HG03520 (cell line): ENCODE measurements around the gene BRCA2.
A peak's percentile ranks its signal among the peaks of the same experiment; 100 is the strongest.
"Not testable (repeated sequence)": the region's sequence is repeated elsewhere in the genome, so short reads cannot be mapped to it uniquely, and the experiment has no call there.

Experiments used
- ATAC-seq: cut with Tn5 transposase; IDR thresholded peaks from one replicate; pipeline ENCODE4 v1.9.1; 2021; ENCODE audit warnings: mild to moderate bottlenecking, moderate library complexity; ENCODE audit not compliant: unreplicated experiment

The BRCA2 gene

DNA sequence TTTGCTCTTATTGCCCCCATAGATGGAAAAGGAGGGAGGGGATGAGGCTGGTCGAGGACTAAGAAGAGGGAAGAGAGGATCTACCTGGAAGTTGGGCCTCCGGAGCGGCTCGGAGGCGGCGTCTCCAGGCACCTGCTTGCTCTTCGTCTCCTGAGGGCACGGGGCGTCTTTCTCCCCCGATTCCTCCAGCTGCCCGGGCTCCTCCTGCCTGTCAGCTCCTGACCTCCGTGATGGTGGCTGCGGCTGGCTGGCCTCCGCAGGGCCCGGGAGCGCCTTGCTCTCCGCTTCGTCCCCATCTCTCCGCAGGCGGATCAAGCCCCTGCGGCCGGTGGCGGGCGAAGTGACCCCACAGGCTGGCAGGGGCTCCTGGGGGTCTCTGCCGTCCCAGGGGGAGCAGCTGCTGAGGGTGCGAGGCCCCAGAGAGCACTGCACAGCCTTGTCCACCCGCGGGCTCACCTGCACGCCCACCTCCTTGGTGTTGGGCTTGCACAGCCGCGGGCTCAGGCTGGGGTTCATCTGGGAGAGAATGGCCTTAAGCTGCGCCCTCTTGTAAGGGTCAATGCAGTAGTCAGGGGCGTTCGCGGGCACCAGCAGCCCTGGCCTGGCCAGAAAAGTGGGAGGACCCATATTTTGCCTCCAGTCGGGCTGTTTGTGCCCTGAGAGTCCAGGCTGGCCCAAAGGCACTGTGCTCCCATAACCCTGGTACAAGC, 4.0 kb upstream of the BRCA2 start:
- ATAC-seq: no peak

DNA sequence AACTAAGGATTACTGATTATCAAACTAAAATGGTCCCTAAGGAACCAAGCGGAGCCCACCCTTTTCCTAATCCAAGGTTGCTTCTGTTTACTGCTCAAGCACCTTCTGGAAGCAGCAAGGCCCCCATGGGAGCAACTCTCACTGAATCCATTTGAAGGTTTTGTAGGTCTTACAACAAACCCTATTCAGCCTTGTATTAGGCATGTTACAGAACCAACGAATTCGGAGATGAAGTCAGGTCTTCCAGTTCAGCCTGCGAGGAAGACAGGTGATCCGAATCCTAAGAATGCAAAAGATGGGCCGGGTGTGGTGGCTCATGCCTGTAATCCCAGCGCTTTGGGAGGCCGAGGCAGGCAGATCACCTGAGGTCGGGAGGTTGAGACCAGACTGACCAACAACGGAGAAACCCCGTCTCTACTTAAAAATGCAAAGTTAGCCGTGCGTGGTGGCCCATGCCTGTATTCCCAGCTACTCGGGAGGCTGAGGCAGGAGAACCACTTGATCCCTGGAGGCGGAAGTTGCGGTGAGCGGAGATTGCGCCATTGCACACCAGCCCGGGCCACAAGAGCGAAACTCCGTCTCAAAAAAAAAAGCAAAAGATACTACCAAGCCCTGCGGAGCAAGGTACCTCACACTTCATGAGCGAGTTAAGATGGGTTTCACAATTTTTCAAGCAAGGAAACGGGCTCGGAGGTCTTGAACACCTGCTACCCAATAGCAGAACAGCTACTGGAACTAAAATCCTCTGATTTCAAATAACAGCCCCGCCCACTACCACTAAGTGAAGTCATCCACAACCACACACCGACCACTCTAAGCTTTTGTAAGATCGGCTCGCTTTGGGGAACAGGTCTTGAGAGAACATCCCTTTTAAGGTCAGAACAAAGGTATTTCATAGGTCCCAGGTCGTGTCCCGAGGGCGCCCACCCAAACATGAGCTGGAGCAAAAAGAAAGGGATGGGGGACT, 754 bp upstream of the BRCA2 start:
- peak; percentile 21 for ATAC-seq

DNA sequence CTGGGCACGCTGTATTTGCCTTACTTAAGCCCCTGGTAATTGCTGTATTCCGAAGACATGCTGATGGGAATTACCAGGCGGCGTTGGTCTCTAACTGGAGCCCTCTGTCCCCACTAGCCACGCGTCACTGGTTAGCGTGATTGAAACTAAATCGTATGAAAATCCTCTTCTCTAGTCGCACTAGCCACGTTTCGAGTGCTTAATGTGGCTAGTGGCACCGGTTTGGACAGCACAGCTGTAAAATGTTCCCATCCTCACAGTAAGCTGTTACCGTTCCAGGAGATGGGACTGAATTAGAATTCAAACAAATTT, 676 bp downstream of the BRCA2 start:
- ATAC-seq: peak; percentile 44

DNA sequence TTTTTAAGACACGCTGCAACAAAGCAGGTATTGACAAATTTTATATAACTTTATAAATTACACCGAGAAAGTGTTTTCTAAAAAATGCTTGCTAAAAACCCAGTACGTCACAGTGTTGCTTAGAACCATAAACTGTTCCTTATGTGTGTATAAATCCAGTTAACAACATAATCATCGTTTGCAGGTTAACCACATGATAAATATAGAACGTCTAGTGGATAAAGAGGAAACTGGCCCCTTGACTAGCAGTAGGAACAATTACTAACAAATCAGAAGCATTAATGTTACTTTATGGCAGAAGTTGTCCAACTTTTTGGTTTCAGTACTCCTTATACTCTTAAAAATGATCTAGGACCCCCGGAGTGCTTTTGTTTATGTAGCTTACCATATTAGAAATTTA, 1.2 kb downstream of the BRCA2 start:
- ATAC-seq: no peak

DNA sequence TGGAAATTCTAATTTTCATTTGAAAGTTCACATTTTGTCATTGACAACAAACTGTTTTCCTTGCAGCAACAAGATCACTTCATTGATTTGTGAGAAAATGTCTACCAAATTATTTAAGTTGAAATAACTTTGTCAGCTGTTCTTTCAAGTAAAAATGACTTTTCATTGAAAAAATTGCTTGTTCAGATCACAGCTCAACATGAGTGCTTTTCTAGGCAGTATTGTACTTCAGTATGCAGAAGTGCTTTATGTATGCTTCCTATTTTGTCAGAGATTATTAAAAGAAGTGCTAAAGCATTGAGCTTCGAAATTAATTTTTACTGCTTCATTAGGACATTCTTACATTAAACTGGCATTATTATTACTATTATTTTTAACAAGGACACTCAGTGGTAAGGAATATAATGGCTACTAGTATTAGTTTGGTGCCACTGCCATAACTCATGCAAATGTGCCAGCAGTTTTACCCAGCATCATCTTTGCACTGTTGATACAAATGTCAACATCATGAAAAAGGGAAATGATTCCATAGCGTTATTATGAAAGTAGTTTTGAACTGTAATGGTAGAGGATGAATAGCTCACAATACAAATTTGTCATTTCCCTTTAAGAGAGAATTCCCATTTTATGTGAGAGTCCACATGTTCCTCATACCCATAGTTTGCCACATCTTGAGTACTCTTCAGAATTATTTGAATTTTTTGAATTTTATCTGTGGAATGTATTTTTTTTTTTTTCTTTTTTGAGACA, 2.6 kb downstream of the BRCA2 start:
- ATAC-seq: no peak

DNA sequence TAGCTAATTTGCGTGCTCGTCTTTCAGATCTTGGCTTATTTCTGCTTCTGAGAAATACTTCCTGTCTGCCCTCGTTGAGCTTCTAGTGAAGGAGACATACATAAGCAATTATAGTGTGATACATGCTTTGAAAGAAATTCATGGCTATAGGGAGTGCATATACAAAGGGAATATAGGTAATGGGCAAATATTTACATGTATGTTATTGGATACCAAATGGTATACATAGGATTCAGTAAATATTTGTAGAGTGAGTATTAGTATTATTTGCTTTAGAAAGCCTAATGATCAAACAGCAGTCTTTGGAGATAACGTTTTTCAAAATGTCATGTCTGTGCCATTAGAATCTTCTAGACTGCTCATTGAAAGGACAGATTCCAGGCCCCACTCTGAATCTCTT, 5.2 kb downstream of the BRCA2 start:
- no peak for ATAC-seq

DNA sequence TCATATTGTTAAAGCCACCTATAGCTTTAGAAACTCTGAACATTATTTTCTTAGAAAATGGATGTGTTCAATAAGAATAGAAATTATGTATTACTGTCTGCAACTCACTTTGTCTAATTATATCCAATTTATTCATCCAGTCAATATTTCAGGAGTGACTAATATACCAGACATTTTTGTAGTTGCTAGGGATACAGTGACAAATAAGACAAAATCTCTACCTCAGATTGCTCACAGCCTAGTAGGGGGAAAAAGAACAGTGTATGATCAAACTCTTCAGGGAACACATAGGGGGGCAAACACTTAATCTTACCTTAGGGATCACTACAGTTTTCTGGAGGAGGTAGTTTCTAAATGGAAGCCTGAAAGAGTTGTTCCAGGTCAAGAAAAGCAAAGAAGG, 8.6 kb downstream of the BRCA2 start:
- no peak for ATAC-seq

DNA sequence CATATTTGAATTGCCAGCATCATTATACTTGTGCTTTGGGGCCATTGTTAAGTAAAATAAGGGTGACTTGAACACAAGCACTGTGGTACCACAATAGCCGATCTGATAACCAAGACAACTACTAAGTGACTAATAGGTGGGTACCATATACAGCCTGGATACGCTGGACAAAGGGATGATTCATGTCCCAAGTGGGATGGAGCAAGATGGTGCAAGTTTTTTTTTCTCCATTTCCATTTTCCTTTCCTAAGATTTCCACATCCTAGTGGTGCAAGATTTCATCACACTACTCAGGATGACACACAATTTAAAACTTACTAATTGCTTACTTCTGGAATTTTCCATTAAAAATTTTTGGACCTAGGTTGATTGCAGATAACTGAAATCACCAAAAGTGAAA, 15.1 kb downstream of the BRCA2 start:
- ATAC-seq: no peak

DNA sequence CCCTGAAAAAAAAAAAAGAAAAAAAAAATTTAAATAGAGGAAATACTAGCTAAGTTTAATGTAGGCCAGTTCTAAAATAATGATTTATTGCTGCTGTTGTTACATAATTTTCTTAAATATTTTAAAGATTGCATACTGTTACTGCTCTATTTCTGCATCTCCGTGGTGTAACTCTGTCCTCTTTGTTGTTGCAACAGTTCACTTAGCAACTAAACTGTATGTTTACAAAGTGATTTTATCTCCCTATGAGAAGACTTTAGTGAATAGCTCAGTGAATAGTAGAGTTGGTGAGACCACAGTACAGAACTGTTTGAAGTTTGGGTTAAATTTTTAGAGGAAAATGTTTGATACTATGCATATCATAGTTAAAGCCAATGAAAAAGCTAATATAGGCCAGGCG, 19.4 kb downstream of the BRCA2 start:
- ATAC-seq: no peak

DNA sequence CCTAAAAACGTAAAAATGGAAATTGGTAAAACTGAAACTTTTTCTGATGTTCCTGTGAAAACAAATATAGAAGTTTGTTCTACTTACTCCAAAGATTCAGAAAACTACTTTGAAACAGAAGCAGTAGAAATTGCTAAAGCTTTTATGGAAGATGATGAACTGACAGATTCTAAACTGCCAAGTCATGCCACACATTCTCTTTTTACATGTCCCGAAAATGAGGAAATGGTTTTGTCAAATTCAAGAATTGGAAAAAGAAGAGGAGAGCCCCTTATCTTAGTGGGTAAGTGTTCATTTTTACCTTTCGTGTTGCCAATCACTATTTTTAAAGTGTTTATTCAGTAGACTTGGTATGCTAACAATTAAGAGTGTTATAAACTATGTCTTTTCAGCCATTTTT, 25.6 kb downstream of the BRCA2 start:
- no peak for ATAC-seq

DNA sequence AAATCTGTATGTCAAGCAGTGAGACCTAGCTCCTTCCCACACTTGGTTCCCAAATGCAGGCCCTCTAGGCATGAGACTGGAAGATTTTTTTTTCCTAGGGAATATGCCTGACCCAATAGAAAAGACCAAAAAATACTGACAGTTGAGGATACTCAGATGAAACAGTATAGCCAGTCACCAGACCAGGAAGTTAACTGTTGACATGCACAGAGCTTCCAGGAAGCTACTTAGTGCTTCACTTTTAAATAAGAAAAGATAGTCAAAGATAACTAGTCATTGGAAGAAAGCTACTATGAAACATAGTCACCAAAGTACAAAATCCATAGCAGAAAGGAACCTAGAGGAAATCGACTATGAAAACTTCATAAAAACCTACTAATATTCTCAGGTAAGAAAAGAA, 32.3 kb downstream of the BRCA2 start:
- no peak for ATAC-seq

DNA sequence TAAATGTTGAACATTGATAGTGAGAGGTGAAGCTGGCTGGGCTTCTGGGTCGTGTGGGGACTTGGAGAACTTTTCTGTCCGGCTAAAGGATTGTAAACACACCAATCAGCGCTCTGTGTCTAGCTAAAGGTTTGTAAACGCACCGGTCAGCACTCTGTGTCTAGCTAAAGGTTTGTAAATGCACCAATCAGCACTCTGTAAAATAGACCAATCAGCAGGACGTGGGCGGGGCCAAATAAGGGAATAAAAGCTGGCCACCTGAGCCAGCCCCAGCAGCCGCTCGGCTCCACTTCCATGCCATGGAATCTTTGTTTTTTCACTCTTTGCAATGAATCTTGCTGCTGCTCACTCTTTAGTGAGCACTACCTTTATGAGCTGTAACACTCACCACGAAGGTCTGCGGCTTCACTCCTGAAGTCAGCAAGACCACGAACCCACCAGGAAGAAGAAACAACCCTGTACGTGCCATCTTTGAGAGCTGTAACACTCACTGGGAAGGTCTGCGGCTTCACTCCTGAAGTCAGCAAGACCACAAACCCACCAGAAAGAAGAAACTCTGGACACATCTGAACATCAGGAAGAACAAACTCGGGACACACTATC, 35.6 kb downstream of the BRCA2 start:
- ATAC-seq: not testable (repeated sequence)

DNA sequence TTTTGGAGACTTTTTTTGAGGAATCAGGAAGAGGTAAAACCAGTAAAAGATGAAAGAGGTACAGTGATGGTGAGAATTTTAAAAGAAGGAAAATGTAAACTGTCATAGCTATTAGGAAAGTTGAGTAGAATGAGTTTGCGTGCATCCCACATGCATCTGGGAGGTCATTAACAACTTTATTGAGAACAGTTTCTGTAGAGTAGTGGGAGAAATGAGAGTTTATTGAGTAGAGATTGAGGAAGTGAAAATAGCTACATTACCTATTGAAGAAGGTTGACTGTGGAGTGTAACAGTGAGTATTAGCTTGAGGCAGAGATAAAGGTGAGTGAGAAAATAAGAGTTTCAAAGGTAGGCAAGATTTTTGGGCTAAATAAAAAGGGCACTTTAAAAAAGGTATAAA, 38.7 kb downstream of the BRCA2 start:
- no peak for ATAC-seq

DNA sequence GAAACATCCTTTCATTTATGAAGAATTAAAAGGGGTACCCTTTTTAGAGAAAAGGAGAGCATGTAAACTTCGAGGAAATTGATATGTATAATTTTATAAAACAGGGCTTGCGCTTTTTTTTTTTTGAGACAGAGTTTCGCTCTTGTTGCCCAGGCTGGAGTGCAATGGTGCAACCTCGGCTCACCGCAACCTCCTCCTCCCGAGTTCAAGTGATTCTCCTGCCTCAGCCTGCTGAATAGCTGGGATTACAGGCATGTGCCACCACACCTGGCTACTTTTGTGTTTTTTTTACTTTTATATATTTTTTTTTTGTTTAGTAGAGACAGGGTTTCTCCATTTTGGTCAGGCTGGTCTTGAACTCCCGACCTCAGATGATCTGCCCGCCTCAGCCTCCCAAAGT, 40.6 kb downstream of the BRCA2 start:
- ATAC-seq: not testable (repeated sequence)

DNA sequence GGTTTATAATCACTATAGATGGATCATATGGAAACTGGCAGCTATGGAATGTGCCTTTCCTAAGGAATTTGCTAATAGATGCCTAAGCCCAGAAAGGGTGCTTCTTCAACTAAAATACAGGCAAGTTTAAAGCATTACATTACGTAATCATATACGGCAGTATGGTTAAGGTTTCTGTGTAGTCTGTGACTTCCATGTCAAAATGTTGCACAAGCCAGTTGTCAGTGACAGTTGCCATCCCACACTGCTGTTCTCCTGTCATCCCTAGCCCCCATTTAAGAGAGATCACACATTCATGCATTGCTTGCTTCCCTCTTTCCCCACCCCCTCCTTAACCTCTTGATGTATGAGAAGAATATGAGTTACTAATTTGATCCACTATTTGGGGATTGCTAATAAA, 47.3 kb downstream of the BRCA2 start:
- no peak for ATAC-seq

DNA sequence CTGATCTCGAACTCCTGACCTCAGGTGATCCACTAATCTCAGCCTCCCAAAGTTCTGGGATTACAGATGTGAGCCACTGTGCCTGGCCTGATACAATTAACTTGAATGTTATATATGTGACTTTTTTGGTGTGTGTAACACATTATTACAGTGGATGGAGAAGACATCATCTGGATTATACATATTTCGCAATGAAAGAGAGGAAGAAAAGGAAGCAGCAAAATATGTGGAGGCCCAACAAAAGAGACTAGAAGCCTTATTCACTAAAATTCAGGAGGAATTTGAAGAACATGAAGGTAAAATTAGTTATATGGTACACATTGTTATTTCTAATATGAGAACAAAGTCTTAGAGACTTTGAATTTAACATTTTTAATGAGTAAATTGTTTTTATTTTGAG, 55.5 kb downstream of the BRCA2 start:
- ATAC-seq: no peak

DNA sequence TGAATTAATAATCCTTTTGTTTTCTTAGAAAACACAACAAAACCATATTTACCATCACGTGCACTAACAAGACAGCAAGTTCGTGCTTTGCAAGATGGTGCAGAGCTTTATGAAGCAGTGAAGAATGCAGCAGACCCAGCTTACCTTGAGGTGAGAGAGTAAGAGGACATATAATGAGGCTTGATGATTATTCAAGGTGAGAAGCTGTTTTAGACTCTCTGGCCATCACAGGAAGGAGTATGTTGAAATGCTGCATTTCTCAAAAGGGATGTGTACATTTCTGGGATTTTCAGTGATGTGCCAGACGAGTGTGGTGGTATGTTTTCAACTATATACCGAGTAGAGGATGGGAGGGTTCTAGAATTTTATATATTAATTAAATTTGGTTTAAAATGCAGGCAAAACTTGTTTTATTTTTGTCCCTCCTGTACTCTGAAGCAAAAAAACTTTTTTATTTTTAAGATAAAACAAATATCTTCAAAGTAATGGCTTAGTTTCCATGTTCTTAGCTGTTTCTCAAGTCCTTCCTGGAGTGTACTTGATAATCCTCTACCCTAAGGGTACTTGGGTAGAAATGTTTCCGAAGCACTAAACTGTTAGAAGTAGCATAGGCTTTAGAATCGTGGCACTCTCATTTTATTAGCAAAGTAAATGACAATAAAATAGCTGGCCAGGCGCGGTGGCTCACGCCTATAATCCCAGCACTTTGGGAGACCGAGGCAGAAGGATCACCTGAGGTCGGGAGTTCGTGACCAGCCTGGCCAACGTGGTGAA, 61.5 kb downstream of the BRCA2 start:
- no peak for ATAC-seq

DNA sequence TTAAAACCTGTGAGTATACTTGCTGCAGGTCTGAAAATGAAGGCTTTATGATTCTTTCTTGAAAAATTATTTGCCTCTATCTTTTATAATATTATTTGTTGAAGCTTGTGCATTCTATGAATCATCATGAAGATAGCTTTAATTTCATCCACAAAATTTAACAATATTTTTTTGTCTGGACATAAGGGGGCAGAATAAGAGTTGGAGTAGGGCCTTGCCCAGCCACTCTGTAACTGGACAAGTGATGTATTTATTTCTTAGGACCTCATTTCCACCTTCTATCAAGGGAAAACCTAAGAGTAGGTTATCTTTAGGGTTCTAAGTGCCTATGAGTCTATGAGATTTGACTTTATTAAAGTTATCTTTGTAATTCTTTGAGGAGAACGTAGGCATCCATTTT, 62.7 kb downstream of the BRCA2 start:
- no peak for ATAC-seq

DNA sequence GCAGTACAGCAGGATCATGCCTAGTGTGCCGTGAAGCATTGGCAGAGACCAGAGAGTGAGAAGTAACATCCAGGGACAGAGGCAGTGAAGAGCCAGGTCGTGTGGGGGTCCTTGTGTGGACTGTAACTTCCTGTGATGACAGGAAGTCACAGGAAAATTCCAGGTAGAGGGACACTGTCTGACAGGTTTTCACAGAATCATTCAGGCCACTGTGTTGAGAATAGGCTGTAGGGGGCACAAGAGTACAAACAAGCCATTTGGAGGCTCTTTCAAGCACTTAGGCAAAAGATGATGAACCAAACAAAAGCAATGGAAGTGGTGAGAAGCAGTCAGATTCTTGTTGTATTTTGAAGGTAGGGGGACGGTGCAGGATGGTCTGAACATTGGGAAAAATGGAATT, 66.2 kb downstream of the BRCA2 start:
- ATAC-seq: no peak

DNA sequence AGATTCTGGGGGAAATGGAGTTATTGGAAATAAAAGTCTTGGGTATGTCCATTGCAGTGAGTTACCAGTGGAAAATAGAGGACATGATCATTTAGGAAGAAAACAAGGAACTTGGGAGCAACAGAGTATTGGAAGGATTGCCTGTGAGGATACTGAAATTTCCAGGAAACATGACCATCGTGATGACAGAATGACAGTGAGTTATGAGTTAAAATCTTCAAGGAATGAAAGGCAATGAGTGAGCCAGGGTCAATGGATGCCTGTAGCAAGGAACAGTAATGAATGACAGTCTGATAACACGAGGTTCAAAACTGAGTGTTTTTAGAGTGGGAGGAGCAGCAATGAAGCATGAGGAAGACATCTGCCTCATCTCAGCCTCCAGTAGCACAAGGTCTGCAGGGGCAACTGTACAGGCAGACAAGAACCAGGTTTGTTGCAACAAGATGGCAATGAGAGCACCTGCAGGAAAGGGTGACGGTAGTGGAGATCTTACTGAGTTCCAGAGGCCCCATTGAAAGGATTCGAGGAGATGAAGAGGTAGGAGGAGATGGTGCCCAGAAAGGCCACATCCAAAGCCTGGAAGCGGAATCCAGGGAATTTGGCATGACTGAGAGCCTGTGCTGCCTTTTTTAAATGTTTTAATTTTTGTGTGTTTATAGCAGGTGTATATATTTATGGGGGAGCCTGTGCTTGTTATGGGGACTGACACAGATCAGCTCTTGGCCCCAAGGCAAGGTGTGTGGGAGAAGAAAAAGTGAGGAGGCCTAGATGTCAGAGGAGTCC, 68.7 kb downstream of the BRCA2 start:
- ATAC-seq: no peak
